HL-60 (cell line): ENCODE data around the gene COL19A1.

ENCODE experiments used
- DNase-seq, 2 experiments: peaks; one replicate each; pipeline ENCODE4 v3.0.0-alpha.2; 2010 to 2020; ENCODE audit warnings: low read depth in 1 of 2, low spot score in 1 of 2
- H3K27ac ChIP-seq: fragments of 250-450 bp; sonication (Bioruptor Pico); replicated peaks from 2 replicates; pipeline ENCODE4 v1.5.1; 2020; ENCODE audit warnings: mild to moderate bottlenecking, moderate library complexity
- H3K27me3 ChIP-seq: fragments of 250-450 bp; sonication (Bioruptor Pico); 2 replicates; pipeline ENCODE4 v1.5.1; 2021; ENCODE audit warnings: mild to moderate bottlenecking, moderate library complexity; ENCODE audit not compliant: insufficient read depth, poor library complexity, severe bottlenecking
- H3K4me3 ChIP-seq: replicated peaks from 2 replicates; pipeline ENCODE4 v1.5.1; 2011; ENCODE audit warnings: mild to moderate bottlenecking, control low read depth, low read length; ENCODE audit not compliant: insufficient read depth
- CTCF ChIP-seq: IDR thresholded peaks from one replicate; pipeline ENCODE4 v1.5.1; 2011; ENCODE audit warnings: low read length, control low read depth, inconsistent platforms; ENCODE audit not compliant: insufficient read depth
- GABPA ChIP-seq: IDR thresholded peaks from 2 replicates; pipeline ENCODE4 v1.6.1; 2012; ENCODE audit warnings: low read depth
- POLR2AphosphoS5 ChIP-seq: IDR thresholded peaks from 2 replicates; pipeline ENCODE4 v1.6.1; 2012; ENCODE audit warnings: low read depth
- REST ChIP-seq: IDR thresholded peaks from 2 replicates; pipeline ENCODE4 v1.6.1; 2012; ENCODE audit warnings: low read depth; ENCODE audit not compliant: insufficient replicate concordance
- SPI1 ChIP-seq: IDR thresholded peaks from 2 replicates; pipeline ENCODE4 v1.6.1; 2012; ENCODE audit warnings: low read depth, mild to moderate bottlenecking, borderline replicate concordance

Gene COL19A1

GRCh38 chr6:69884231-69884630 is 17.9 kb downstream of the COL19A1 start:
- no peak for TF ChIP-seq GABPA
- TF ChIP-seq REST = no peak
- no peak for TF ChIP-seq POLR2AphosphoS5
- TF ChIP-seq SPI1 = no peak
- no peak for TF ChIP-seq CTCF
- DNase-seq = no peak

DNA sequence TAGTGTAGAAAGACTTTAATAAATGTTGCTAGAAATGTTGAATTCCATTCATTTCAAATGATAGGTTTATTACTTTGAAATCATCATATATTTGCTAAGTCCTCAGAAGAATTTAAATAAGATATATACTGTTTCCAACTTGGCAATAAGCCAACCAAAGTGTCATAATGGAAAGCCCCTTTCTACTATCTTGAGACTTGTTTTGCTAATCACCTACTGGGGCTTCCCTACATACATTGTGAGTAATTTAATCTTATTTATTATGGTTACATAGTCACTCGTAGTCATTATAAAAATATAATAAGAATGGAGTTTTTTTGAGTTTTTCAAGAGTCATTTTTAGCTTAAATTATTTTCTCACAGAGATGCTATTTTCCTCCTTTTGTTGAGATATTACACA is 20.7 kb downstream of the COL19A1 start:
- TF ChIP-seq CTCF = no peak
- no peak for TF ChIP-seq POLR2AphosphoS5
- no peak for TF ChIP-seq REST
- TF ChIP-seq SPI1 = no peak
- TF ChIP-seq GABPA = no peak
- H3K27me3 ChIP-seq = no peaks in the 10 kb centered on the region
- no peak overlapping the region for H3K27ac ChIP-seq
- DNase-seq = no peak
- no peak overlapping the region for H3K4me3 ChIP-seq

More at GRCh38 chr6:69884231-69884630, 17.9 kb downstream of the COL19A1 start:
- Histone ChIP-seq H3K27ac (no peak overlapping the region), H3K4me3 (no peak overlapping the region), H3K27me3 (no peaks in the 10 kb centered on the region)

DNA sequence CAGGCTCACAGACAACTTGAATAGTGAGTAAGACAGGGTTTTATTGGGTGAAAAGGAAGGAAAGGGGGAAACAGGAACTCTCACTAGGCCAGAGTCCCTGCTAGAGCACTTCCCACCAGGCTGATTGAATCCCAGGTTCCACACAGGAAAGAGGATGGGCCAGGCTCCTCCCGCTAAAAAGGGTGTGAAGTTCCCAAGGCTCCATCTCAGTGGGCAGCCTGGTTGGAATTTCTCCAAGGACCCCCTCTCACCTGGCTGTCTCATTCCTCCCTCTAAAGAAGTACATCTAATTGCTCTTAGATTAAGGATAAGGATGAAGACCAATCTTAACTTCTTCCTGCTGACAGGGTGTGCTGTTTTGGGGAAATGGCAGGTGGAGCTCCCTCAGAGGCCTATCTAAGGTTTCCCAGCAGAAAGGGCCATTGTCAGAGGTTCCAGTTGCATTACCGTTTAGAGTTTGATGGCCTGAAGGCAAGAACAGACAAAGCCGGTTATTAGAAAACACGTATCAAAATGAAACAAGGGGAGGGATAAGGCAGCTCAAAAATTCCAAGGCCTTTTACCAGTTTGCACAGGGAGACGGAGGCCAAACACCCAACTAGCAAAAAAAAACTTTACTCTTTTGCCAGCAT is 21.5 kb downstream of the COL19A1 start:
- Histone ChIP-seq H3K4me3 (no peak overlapping the region), H3K27me3 (no peaks in the 10 kb centered on the region), H3K27ac (no peak overlapping the region)
- TF ChIP-seq SPI1 (no peak), CTCF (no peak), POLR2AphosphoS5 (no peak), GABPA (no peak), REST (no peak)
- no peak for DNase-seq
